CD4-positive, alpha-beta T cell treated with Interleukin-10 for 1 hour (primary cell): ENCODE measurements around the gene NDUFB7.
A peak's percentile ranks its signal among the peaks of the same experiment; 100 is the strongest.

Source experiments
- DNase-seq: peaks from one replicate; pipeline ENCODE4 v3.0.0-alpha.2; 2020

The NDUFB7 gene

DNA sequence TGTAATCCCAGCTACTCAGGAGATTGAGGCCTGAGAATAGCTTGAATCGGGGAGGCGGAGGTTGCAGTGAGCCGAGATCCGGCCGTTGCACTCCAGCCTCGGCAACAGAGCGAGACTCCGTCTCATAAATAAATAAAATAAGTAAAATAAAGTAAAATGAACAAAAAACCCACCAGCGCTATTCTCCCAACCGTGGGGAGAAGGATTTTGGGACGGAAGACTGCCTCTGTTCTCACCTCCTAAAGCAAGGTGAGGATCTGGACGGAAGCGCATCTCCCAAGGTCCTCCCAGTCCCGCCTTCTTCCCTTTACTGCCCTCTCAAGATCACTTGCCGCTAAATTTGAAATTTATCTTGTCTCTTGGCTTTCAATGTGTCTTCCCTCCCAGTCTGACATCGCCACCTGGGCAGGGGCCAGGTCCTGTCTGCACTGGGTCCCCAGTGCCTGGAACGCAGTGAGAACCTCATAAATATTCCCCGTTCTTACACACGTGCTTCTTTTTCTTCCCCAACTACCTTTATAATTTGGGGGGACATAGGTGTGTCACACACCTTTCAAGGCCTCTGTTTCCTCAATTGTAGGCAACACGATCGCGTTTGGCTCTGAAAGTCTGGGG, 52.5 kb downstream of the NDUFB7 start:
- DNase-seq = no peak

DNA sequence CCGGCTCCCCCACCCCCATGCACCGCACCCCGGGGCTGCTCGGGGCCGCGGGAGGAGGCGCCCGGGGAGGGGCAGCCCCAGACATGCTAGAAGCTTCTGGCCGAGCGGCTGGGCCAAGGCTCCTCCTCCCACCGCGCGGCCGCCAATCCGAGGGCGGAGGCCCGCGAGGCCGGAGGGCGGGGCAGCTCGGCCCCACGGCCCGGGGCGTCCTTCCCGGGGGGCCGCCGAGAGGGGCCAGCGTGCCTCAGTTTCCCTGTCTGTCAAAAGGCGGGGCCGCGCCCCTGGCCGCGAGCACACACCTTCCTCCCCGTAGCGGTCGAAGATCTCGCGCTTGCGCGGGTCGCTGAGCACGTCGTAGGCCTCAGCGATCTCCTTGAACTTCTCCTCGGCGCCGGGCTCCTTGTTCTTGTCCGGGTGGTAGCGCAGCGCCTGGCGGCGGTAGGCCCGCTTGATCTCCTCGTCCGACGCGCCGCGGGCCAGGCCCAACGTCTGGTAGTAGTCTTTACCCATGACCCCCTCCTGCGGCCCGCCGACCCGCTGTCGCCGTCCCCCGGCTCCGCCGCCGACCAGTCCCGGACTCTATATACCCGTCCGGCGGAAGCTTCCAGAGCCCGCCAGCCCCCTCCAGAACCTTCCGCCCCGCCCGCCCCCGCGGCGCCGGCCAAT, 53.9 kb downstream of the NDUFB7 start, which contains the start of gene DNAJB1:
TSS of gene DNAJB1 (minus strand) at position 558 of the 666 bp plus-strand sequence. CDS start at position 510, 48 bp downstream.
- peak; percentile 79 for DNase-seq

DNA sequence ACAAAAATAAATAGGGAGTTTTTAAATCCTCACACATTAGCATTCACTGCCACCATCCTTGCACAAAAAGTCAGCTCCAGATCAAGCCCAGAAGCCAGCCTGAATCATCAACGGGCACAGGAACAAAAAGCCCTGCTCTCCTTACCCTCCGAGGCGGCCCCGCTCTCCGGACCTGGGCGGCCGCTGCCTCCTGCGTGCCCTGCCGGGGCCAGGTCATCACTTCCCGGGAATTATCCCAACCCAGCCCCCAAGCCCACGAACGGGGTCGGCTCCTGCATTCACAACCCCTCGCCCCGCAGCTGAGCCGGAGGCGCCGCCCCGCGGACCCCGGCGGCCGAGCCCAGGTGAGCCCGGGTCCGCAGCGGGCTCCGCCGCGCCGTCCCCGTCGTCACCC, 54.4 kb downstream of the NDUFB7 start:
- no peak for DNase-seq

DNA sequence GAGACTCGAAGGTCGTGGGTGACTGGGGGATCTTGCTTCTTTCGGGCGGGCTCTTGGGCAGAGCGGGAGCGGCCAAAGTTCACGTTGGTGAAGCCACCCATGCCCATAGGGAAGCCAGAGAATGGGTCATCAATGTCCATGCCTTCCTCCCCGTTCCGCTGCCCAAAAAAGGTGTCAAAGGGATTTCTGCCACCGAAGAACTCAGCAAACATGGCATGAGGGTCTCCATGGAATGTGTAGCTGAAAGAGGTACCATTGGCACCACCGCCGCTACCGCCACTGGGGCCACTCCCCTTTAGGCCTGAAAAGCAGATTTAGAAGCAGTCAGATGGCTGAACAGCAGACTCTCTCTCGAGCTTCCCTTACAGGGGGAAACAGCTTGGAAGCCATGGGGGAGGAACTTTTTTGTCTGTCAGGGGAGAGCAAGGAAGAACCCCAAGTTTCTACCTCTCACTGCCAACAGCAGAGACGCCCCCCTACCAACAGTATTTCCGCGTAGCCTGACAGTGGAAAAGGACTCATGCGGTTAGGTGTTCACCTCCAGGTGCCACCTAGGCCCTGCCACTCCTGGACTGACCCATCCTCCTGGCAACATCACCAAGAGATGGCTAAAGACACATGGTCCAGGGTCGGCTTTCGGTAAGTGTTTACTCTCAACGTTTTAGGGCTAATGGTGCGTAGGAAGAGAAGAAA, 55.0 kb downstream of the NDUFB7 start:
- DNase-seq = peak; percentile 53
